ENCODE data around the gene PRPSAP2.
"Not testable (repeated sequence)": the region's sequence is repeated elsewhere in the genome, so short reads cannot be mapped to it uniquely, and the experiment has no call there.

PRPSAP2 gene

GRCh38 chr17:18916816-18917500, 59.0 kb downstream of the PRPSAP2 start:
- no peak overlapping the region for H3K4me3 ChIP-seq (replicated peaks; ENCODE audit: low read depth, low read length)
- no peak for TF ChIP-seq CTCF (IDR thresholded peaks at IDR 0.05; ENCODE audit: low read length, missing control alignments)
- no peak for DNase-seq (ENCODE audit: low read depth)

- DNase-seq (ENCODE audit: low read depth): no peak
- H3K4me3 ChIP-seq (replicated peaks; ENCODE audit: low read depth, low read length): no peak overlapping the region
- no peak for TF ChIP-seq CTCF (IDR thresholded peaks at IDR 0.05; ENCODE audit: low read length, missing control alignments)
Measured at GRCh38 chr17:18917506-18918032, 59.6 kb downstream of the PRPSAP2 start.

GRCh38 chr17:18919963-18920362, 62.0 kb downstream of the PRPSAP2 start:
- TF ChIP-seq CTCF (IDR thresholded peaks at IDR 0.05; ENCODE audit: low read length, missing control alignments): no peak
- no peak for DNase-seq (ENCODE audit: low read depth)
- no peak overlapping the region for H3K4me3 ChIP-seq (replicated peaks; ENCODE audit: low read depth, low read length)

GRCh38 chr17:18920911-18921441, 63.0 kb downstream of the PRPSAP2 start:
- DNase-seq (ENCODE audit: low read depth): peak; percentile 13

GRCh38 chr17:18921485-18921884, 63.6 kb downstream of the PRPSAP2 start:
- no peak for DNase-seq (ENCODE audit: low read depth)
- H3K4me3 ChIP-seq (replicated peaks; ENCODE audit: low read depth, low read length): no peak overlapping the region
- no peak for TF ChIP-seq CTCF (IDR thresholded peaks at IDR 0.05; ENCODE audit: low read length, missing control alignments)

More at GRCh38 chr17:18920911-18921441, 63.0 kb downstream of the PRPSAP2 start:
- no peak overlapping the region for H3K4me3 ChIP-seq (replicated peaks; ENCODE audit: low read depth, low read length)
- TF ChIP-seq CTCF (IDR thresholded peaks at IDR 0.05; ENCODE audit: low read length, missing control alignments): no peak

GRCh38 chr17:18921912-18922451, 64.1 kb downstream of the PRPSAP2 start:
- no peak overlapping the region for H3K4me3 ChIP-seq (replicated peaks; ENCODE audit: low read depth, low read length)
- peak; percentile 56 for DNase-seq (ENCODE audit: low read depth)
- TF ChIP-seq CTCF (IDR thresholded peaks at IDR 0.05; ENCODE audit: low read length, missing control alignments): no peak

GRCh38 chr17:18922596-18922995, 64.7 kb downstream of the PRPSAP2 start:
- not testable (repeated sequence) for H3K4me3 ChIP-seq (replicated peaks; ENCODE audit: low read depth, low read length); DNase-seq (ENCODE audit: low read depth)
